Keratinocyte (primary cell): ENCODE results near the gene LAMA2. TPM values are rescaled to one million over a fixed set of nuclear protein-coding genes. Genes with fewer than 3 reads are reported as not detected.

Experiments used
- DNase-seq: peaks from one replicate; pipeline ENCODE4 v3.0.0-alpha.2; 2011; ENCODE audit warnings: low read depth, missing footprints, low spot score
- FAIRE-seq: peaks from 2 replicates; lab custom pipeline; 2011; peaks lifted over from hg19 to GRCh38; lab: Jason Lieb, UNC
- H2AFZ ChIP-seq: 2 replicates; pipeline ENCODE4 v1.6.0; 2012; ENCODE audit warnings: low read length, control low read depth, inconsistent platforms; ENCODE audit not compliant: control insufficient read depth
- H3K27ac ChIP-seq: 2 replicates; pipeline ENCODE4 v1.5.1; 2011; ENCODE audit warnings: low read length; ENCODE audit not compliant: control insufficient read depth, insufficient read depth
- H3K27me3 ChIP-seq: 3 replicates; pipeline ENCODE4 v1.6.0; 2011; ENCODE audit warnings: low read length; ENCODE audit not compliant: control insufficient read depth, insufficient read depth; ENCODE audit errors: extremely low read depth
- H3K36me3 ChIP-seq, 2 experiments: 2 replicates in 1 of 2; 3 replicates in 1 of 2; pipeline ENCODE4 v1.5.1; 2011; ENCODE audit warnings: low read length in 2 of 2, mild to moderate bottlenecking in 1 of 2; ENCODE audit not compliant: control insufficient read depth in 2 of 2, insufficient read depth in 2 of 2; ENCODE audit errors: extremely low read depth in 1 of 2
- H3K4me1 ChIP-seq: 3 replicates; pipeline ENCODE4 v1.5.1; 2011; ENCODE audit warnings: low read length; ENCODE audit not compliant: control insufficient read depth, insufficient read depth; ENCODE audit errors: extremely low read depth
- H3K4me2 ChIP-seq: 3 replicates; pipeline ENCODE4 v1.6.0; 2011; ENCODE audit warnings: low read depth, low read length; ENCODE audit not compliant: control insufficient read depth, insufficient read depth; ENCODE audit errors: extremely low read depth
- H3K4me3 ChIP-seq, 3 experiments: fragments of 200-600 bp in 1 of 3; sonication (generic) in 1 of 3; 2 replicates in 2 of 3; 3 replicates in 1 of 3; pipeline ENCODE4 v1.5.1; 2011 to 2016; ENCODE audit warnings: low read length in 3 of 3, mild to moderate bottlenecking in 3 of 3, control low read depth in 2 of 3, inconsistent platforms in 1 of 3, low read depth in 1 of 3, mixed read lengths in 1 of 3, mixed run types in 1 of 3, moderate library complexity in 1 of 3; ENCODE audit not compliant: control insufficient read depth in 2 of 3, insufficient read depth in 2 of 3; ENCODE audit errors: extremely low read depth in 1 of 3
- H3K79me2 ChIP-seq: 2 replicates; pipeline ENCODE4 v1.6.0; 2012; ENCODE audit warnings: low read length; ENCODE audit not compliant: control insufficient read depth, insufficient read depth
- H3K9ac ChIP-seq: 3 replicates; pipeline ENCODE4 v1.6.0; 2011; ENCODE audit warnings: low read length; ENCODE audit not compliant: control insufficient read depth, insufficient read depth; ENCODE audit errors: extremely low read depth
- H3K9me1 ChIP-seq: 3 replicates; pipeline ENCODE4 v1.6.0; 2011; ENCODE audit warnings: low read length; ENCODE audit not compliant: control insufficient read depth, insufficient read depth; ENCODE audit errors: extremely low read depth
- H3K9me3 ChIP-seq: 2 replicates; pipeline ENCODE4 v1.5.1; 2012; ENCODE audit warnings: low read depth, low read length; ENCODE audit not compliant: control insufficient read depth
- H4K20me1 ChIP-seq: 3 replicates; pipeline ENCODE4 v1.6.0; 2011; ENCODE audit warnings: low read length; ENCODE audit not compliant: control insufficient read depth, insufficient read depth; ENCODE audit errors: extremely low read depth
- CTCF ChIP-seq, 3 experiments: IDR thresholded peaks in 1 of 3; conservative IDR thresholded peaks in 1 of 3; optimal IDR thresholded peaks in 1 of 3; 2 replicates in 2 of 3; 3 replicates in 1 of 3; pipeline versions ENCODE3 to v1.5.1; 2011; ENCODE audit warnings: low read length in 3 of 3, mild to moderate bottlenecking in 3 of 3, moderate library complexity in 2 of 3, control low read depth in 1 of 3, inconsistent platforms in 1 of 3; ENCODE audit not compliant: insufficient read depth in 2 of 3; ENCODE audit errors: extremely low read depth in 1 of 3
- EZH2 ChIP-seq: IDR thresholded peaks from one replicate; pipeline ENCODE4 v1.6.1; 2012; ENCODE audit warnings: inconsistent platforms, mild to moderate bottlenecking, low read length, moderate library complexity
- dilution Hi-C: fragments of 300-500 bp; cut with MboI; formaldehyde crosslinking; loops from one replicate; pipeline ENCODE4 v1.7.0; 2020; ENCODE audit warnings: low sequenced_read_pairs; ENCODE audit not compliant: extremely low pct_ligation_motif_present
- polyA plus RNA-seq, 5 experiments: library from polyadenylated mRNA; depleted of rRNA in 3 of 5; stranded (reverse) in 3 of 5; stranded (forward) in 1 of 5; unstranded in 1 of 5; fragments of >200 nt; gene quantifications; 1 replicate in 1 of 5; 2 replicates in 3 of 5; 3 replicates in 1 of 5; pipeline versions ENCODE4 v1.2.1 to v1.2.3, GENCODE V29; 2011 to 2012; ENCODE audit warnings: missing spikeins in 2 of 5, low read depth in 1 of 5, low replicate concordance in 1 of 5

LAMA2 gene
- polyA plus RNA-seq, 1 donor (not counting 4 experiments of a cell fraction or from before 2014, with no cell fraction given) = 1.4 TPM

GRCh38 chr6:128990915-128991314, 108.0 kb downstream of the LAMA2 start:
- H3K9me3 ChIP-seq = no peaks in the 10 kb centered on the region
- no peaks in the 10 kb centered on the region for H4K20me1 ChIP-seq
- H3K4me3 ChIP-seq = no peak overlapping the region
- dilution Hi-C loops = no loop called here
- no peak overlapping the region for H2AFZ ChIP-seq
- no peak overlapping the region for H3K27ac ChIP-seq
- no peak for DNase-seq
- no peaks in the 10 kb centered on the region for H3K9me1 ChIP-seq
- no peak for TF ChIP-seq CTCF (optimal IDR thresholded peaks at IDR 0.05 in 1 of 3, IDR thresholded peaks at IDR 0.05 in 1 of 3, conservative IDR thresholded peaks at IDR 0.05 in 1 of 3; ENCODE audit: extremely low read depth in 1 of 3, insufficient read depth in 2 of 3, low read length in 3 of 3)
- TF ChIP-seq EZH2 = no peak
- H3K4me1 ChIP-seq = no peaks in the 10 kb centered on the region
- no peak overlapping the region for H3K9ac ChIP-seq
- no peak for FAIRE-seq
- H3K79me2 ChIP-seq = no peaks in the 10 kb centered on the region
- no peaks in the 10 kb centered on the region for H3K27me3 ChIP-seq
- H3K4me2 ChIP-seq = no peak overlapping the region
- no peaks in the 10 kb centered on the region for H3K36me3 ChIP-seq

GRCh38 chr6:128993166-128993565, 110.2 kb downstream of the LAMA2 start:
- Histone ChIP-seq H3K4me1 (no peaks in the 10 kb centered on the region), H4K20me1 (no peaks in the 10 kb centered on the region), H3K27me3 (no peaks in the 10 kb centered on the region), H2AFZ (no peak overlapping the region), H3K79me2 (no peaks in the 10 kb centered on the region), H3K9me3 (no peaks in the 10 kb centered on the region), H3K4me2 (no peak overlapping the region), H3K27ac (no peak overlapping the region), H3K9ac (no peak overlapping the region), H3K36me3 (no peaks in the 10 kb centered on the region), H3K9me1 (no peaks in the 10 kb centered on the region), H3K4me3 (no peak overlapping the region)
- FAIRE-seq (no peak), DNase-seq (no peak)
- TF ChIP-seq EZH2 (no peak), CTCF (optimal IDR thresholded peaks at IDR 0.05 in 1 of 3, IDR thresholded peaks at IDR 0.05 in 1 of 3, conservative IDR thresholded peaks at IDR 0.05 in 1 of 3; ENCODE audit: extremely low read depth in 1 of 3, insufficient read depth in 2 of 3, low read length in 3 of 3) (no peak)
- dilution Hi-C loops = no loop called here
